Left lung (tissue), 10 donors: ENCODE data around the gene DHX58. TPM values are rescaled to one million over a fixed set of nuclear protein-coding genes. Genes with fewer than 3 reads are reported as not detected.
"Not testable (repeated sequence)": the region's sequence is repeated elsewhere in the genome, so short reads cannot be mapped to it uniquely, and the experiment has no call there.

Source experiments
- ATAC-seq: fragments of 200-7000 bp; cut with Tn5 transposase; one replicate; pipeline ENCODE4 v1.9.1; 2020; ENCODE audit warnings: moderate library complexity
- DNase-seq, 4 donors: peaks; one replicate each; pipeline ENCODE4 v3.0.0-alpha.2; 2013 to 2020
- H3K27ac ChIP-seq, 2 donors: fragments of 200-600 bp; sonication (generic) in 1 of 2; one replicate each; pipeline versions ENCODE4 v1.5.0 to v1.8.0; 2020 to 2021
- H3K27me3 ChIP-seq, 2 donors: fragments of 200-600 bp; sonication (generic) in 1 of 2; one replicate each; pipeline versions ENCODE4 v1.5.0 to v1.8.0; 2020 to 2021
- H3K36me3 ChIP-seq, 2 donors: fragments of 200-600 bp; sonication (generic) in 1 of 2; one replicate each; pipeline versions ENCODE4 v1.5.0 to v1.8.0; 2020 to 2021
- H3K4me1 ChIP-seq, 2 donors: fragments of 200-600 bp; one replicate each; pipeline ENCODE4 v1.8.0; 2021
- H3K4me3 ChIP-seq, 2 donors: fragments of 200-600 bp; sonication (generic) in 1 of 2; one replicate each; pipeline versions ENCODE4 v1.5.0 to v1.8.0; 2020 to 2021; ENCODE audit warnings: mild to moderate bottlenecking in 1 of 2
- H3K9me3 ChIP-seq, 2 donors: fragments of 200-600 bp; sonication (generic) in 1 of 2; one replicate each; pipeline versions ENCODE4 v1.5.0 to v1.8.0; 2020 to 2021
- CTCF ChIP-seq, 2 donors: fragments of 200-600 bp; sonication (generic) in 1 of 2; IDR thresholded peaks; one replicate each; pipeline versions ENCODE4 v1.5.0 to v1.8.0; 2021; ENCODE audit warnings: antibody characterized with exemption in 2 of 2
- intact Hi-C, 2 donors: fragments of 100-400 bp; cut with DNase I; formaldehyde crosslinking; loops; one replicate each; pipeline versions ENCODE4 v1.11.2 to v1.14.2; 2022
- polyA plus RNA-seq, 6 donors: library from polyadenylated mRNA; unstranded; fragments of 120-200 nt; gene quantifications; one replicate each; pipeline ENCODE4 v1.2.1, GENCODE V29; 2013; ENCODE audit not compliant: insufficient read length in 6 of 6
- total RNA-seq, 2 donors: library from RNA; stranded (reverse); fragmentation: NEBNext Ultra II Directional; extraction: Animal tissue kit (Norgen Biotek cat#: 25700); gene quantifications; one replicate each; pipeline ENCODE4 v1.2.1, GENCODE V29; 2021
- donor health status: DM: no; HTN: yes; CAD: no.
- donor health status: DM: no; HTN: no; CAD: no.

Gene DHX58
- total and polyA plus RNA-seq, 8 donors, result 15.4 to 22.4 (median 19.9) TPM

GRCh38 chr17:42153919-42154742 is 41.6 kb upstream of the DHX58 start:
- no peak for TF ChIP-seq CTCF (IDR thresholded peaks at IDR 0.05)
- Histone ChIP-seq H3K9me3 (no peaks in the 10 kb centered on the region), H3K4me1 (peaks cover 9 to 53% of the 10 kb centered on the region in 2 donors), H3K27ac (peak overlapping the region; percentile 50 to 90), H3K36me3 (peaks cover 0 to 27% of the 10 kb centered on the region in 2 donors), H3K27me3 (no peaks in the 10 kb centered on the region), H3K4me3 (peak overlapping the region; percentile 91 to 99)
- ATAC-seq (no peak), DNase-seq (no peak)
- intact Hi-C loops, result no loop called here

DNA sequence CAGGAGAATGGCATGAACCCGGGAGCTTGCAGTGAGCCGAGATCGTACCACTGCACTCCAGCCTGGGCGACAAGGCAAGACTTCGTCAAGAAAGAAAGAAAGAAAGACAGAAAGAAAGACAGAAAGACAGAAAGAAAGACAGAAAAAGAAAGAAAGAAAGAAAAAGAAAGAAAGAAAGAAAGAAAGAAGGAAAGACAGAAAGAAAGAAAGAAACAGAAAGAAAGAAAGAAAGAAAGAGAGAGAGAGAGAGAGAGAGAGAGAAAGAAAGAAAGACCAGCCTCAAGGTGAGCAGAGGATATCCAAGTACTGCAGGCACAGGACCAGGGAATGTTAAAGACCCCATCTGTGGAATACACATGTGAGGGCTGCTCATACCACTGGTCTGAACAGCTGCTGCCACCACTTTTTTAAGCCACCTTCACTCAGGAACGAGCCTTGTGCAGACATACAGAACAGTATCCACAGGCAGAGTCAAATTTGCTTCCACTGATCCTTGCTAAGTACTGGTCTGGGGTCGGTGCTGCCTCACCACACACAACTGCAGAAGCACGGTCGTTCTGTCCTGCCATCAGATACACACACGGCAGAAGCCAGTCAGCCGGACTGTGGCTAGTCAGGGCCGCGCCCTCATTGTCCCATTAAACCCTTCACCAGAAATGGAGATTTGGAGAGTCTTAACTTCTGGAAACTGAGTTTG is 34.5 kb upstream of the DHX58 start:
- H3K27me3 ChIP-seq, result no peaks in the 10 kb centered on the region
- intact Hi-C loops, result no loop called here
- TF ChIP-seq CTCF (IDR thresholded peaks at IDR 0.05), result no peak
- DNase-seq (no peak), ATAC-seq (no peak)
- H3K27ac ChIP-seq, result no peak overlapping the region
- H3K9me3 ChIP-seq, result no peaks in the 10 kb centered on the region
- H3K36me3 ChIP-seq, result peaks cover 0 to 88% of the 10 kb centered on the region in 2 donors
- peaks cover 0 to 66% of the 10 kb centered on the region in 2 donors for H3K4me1 ChIP-seq
- H3K4me3 ChIP-seq, result no peak overlapping the region

DNA sequence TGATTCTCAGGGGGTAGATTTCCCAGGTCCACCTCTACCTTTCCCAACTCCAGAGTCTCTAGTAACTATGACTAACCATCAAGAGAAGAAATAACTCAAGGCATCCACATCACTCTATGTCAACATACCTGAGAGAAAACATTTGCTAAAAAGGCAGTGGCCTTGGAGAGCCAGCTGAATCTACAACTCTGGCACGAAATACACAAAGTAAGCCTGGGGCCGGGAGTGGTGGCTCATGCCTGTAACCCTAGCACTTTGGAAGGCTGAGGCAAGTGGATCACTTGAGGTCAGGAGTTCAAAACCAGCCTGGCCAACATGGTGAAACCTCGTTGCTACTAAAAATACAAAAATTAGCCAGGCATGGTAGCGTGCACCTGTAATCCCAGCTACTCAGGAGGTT is 30.6 kb upstream of the DHX58 start:
- H3K9me3 ChIP-seq, H3K27me3 ChIP-seq, DNase-seq, intact Hi-C loops, H3K27ac ChIP-seq, H3K4me3 ChIP-seq: not testable (repeated sequence)
- peaks cover 0 to 82% of the 10 kb centered on the region in 2 donors for H3K36me3 ChIP-seq
- peak; percentile 58 for ATAC-seq
- peaks cover 10 to 72% of the 10 kb centered on the region in 2 donors for H3K4me1 ChIP-seq

- Histone ChIP-seq H3K4me1 (peaks cover 11 to 76% of the 10 kb centered on the region in 2 donors), H3K36me3 (peaks cover 0 to 78% of the 10 kb centered on the region in 2 donors), H3K27me3 (no peaks in the 10 kb centered on the region), H3K27ac (peak overlapping the region in 1 of 2 donors; percentile 40), H3K9me3 (no peaks in the 10 kb centered on the region), H3K4me3 (no peak overlapping the region)
- no peak for TF ChIP-seq CTCF (IDR thresholded peaks at IDR 0.05)
- ATAC-seq (no peak), DNase-seq (no peak)
- intact Hi-C loops, result no loop called here
These were observed 29.9 kb upstream of the DHX58 start for GRCh38 chr17:42142371-42142896.

DNA sequence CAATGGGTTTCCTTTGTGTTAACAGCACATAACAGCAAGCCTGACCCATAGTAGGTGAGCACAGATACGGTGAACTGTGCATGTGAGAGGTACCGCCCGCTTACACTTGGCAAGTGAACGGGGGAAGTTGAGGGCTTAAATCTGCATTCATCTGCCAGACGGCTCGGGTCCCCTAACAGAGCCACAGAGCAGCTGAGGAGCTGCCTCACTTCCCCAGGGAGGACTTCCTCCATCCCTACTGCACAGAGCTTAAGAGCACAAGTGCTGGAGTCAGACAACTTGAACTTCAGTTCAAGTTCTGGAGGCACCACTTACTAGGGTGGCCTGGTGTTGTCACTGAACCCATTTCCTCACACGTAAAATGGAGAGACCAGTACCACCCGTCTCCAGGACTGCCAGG is 28.9 kb upstream of the DHX58 start:
- DNase-seq (no peak), ATAC-seq (peak; percentile 38)
- Histone ChIP-seq H3K4me3 (no peak overlapping the region), H3K4me1 (peaks cover 13 to 85% of the 10 kb centered on the region in 2 donors), H3K9me3 (no peaks in the 10 kb centered on the region), H3K27me3 (no peaks in the 10 kb centered on the region), H3K36me3 (peaks cover 0 to 78% of the 10 kb centered on the region in 2 donors), H3K27ac (peak overlapping the region in 1 of 2 donors; percentile 40)
- no peak for TF ChIP-seq CTCF (IDR thresholded peaks at IDR 0.05)
- intact Hi-C loops, result no loop called here

DNA sequence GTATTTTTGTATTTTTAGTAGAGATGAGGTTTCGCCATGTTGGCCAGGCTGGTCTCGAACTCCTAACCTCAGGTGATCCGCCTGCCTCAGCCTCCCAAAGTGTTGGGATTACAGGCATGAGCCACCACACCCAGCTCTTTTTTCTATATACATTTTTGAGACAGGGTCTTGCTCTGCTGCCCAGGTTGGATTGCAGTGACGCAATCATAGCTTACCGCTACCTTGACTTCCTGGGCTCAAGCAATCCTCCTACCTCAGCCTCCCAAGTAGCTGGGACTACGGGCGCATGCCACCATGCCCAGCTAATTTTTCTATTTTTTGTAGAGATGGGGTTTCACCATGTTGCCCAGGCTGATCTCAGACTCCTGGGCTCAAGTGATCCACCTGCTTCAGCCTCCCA is 28.2 kb upstream of the DHX58 start:
- Histone ChIP-seq H3K4me1 (peaks cover 19 to 85% of the 10 kb centered on the region in 2 donors), H3K36me3 (peaks cover 0 to 72% of the 10 kb centered on the region in 2 donors)
- intact Hi-C loops, H3K27me3 ChIP-seq, H3K27ac ChIP-seq, ATAC-seq, H3K4me3 ChIP-seq, H3K9me3 ChIP-seq, DNase-seq: not testable (repeated sequence)
